Prostate gland (tissue), 2 donors: ENCODE measurements around the gene RUBCN. TPM values are rescaled to one million over a fixed set of nuclear protein-coding genes. Genes with fewer than 3 reads are reported as not detected.
"Not testable (repeated sequence)": the region's sequence is repeated elsewhere in the genome, so short reads cannot be mapped to it uniquely, and the experiment has no call there.

Experiments
- DNase-seq: peaks from one replicate; pipeline ENCODE4 v3.0.0-alpha.2; 2019; ENCODE audit warnings: low spot score
- H3K27ac ChIP-seq, 2 donors: fragments of 200-600 bp; sonication (generic); 2 replicates each; pipeline ENCODE4 v1.5.1; 2017 to 2019
- H3K27me3 ChIP-seq: fragments of 200-600 bp; sonication (generic); replicated peaks from 2 replicates; pipeline ENCODE4 v1.5.1; 2019; ENCODE audit not compliant: insufficient read depth
- H3K36me3 ChIP-seq, 2 donors: fragments of 200-600 bp; sonication (generic); 1 replicate in 1 of 2; 2 replicates in 1 of 2; pipeline versions ENCODE4 v1.5.1 to v1.8.1; 2017 to 2019
- H3K4me1 ChIP-seq: fragments of 200-600 bp; sonication (generic); replicated peaks from 2 replicates; pipeline ENCODE4 v1.5.1; 2019
- H3K4me3 ChIP-seq, 2 donors: fragments of 200-600 bp; sonication (generic); 2 replicates each; pipeline ENCODE4 v1.5.1; 2017 to 2019
- H3K9me3 ChIP-seq: fragments of 200-600 bp; sonication (generic); 2 replicates; pipeline ENCODE4 v1.5.1; 2017
- POLR2A ChIP-seq: fragments of 450-650 bp; IDR thresholded peaks from one replicate; pipeline ENCODE4 v1.6.1; 2016; ENCODE audit warnings: antibody characterized with exemption, mild to moderate bottlenecking
- POLR2AphosphoS5 ChIP-seq: sonication (generic); formaldehyde crosslinking; IDR thresholded peaks from one replicate; pipeline ENCODE4 v1.6.1; 2017; ENCODE audit warnings: antibody characterized with exemption
- WGBS: methylation state at CpG from one replicate; pipeline ENCODE4 v1.1.5; 2018; 5-methylcytosine and 5-hydroxymethylcytosine counted together
- intact Hi-C: fragments of 100-400 bp; cut with DNase I; formaldehyde crosslinking; loops from one replicate; pipeline ENCODE4 v1.14.2; 2022
- total RNA-seq, 2 donors: library from RNA; depleted of rRNA; stranded (reverse); fragments of >200 nt; gene quantifications; one replicate each; pipeline ENCODE4 v1.1.0, GENCODE V29; 2016
- TF ChIP-seq, protein P1 (sequence below), 4 experiments: fragments of 200-600 bp in 2 of 4; fragments of 450-650 bp in 2 of 4; sonication (generic) in 2 of 4; IDR thresholded peaks; 1 replicate in 3 of 4; 2 replicates in 1 of 4; pipeline ENCODE4 v1.5.1; 2016 to 2019; ENCODE audit warnings: antibody characterized with exemption in 4 of 4, mild to moderate bottlenecking in 2 of 4, moderate library complexity in 2 of 4

The RUBCN gene
- total RNA-seq, 2 donors from 2014 or later = 32.2 to 121 TPM

DNA sequence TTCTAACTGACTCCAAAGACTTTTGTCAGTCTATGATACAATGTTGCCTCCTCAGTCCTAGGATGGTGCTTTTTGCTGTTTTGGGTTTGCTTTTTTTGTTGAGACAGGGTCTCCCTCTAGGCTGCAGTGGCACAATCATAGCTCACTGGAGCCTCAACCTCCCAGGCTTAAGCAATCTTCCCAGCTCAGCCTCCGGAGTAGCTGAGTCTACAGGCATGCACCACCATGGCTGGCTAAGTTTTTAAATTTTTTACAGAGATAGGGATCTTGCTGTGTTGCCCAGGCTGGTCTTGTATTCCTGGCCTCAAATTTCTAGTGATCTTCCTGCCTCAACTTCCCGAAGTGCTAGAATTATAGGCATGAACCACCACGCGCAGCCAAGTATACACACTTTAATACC lies 22.5 kb downstream of the RUBCN start:
- Histone ChIP-seq H3K27me3 (no peaks in the 10 kb centered on the region), H3K4me1 (no peaks in the 10 kb centered on the region), H3K9me3 (no peaks in the 10 kb centered on the region), H3K4me3 (no peak overlapping the region), H3K27ac (no peak overlapping the region), H3K36me3 (no peaks in the 10 kb centered on the region)
- WGBS = 95% methylated on average over 4 of the region's 4 CpGs
- intact Hi-C loops = loop anchor here (5.0 kb wide), 1 partner anchor 33 kb away; the partner anchor contains the start of gene FYTTD1
- DNase-seq = no peak
- TF ChIP-seq, protein P1, sequence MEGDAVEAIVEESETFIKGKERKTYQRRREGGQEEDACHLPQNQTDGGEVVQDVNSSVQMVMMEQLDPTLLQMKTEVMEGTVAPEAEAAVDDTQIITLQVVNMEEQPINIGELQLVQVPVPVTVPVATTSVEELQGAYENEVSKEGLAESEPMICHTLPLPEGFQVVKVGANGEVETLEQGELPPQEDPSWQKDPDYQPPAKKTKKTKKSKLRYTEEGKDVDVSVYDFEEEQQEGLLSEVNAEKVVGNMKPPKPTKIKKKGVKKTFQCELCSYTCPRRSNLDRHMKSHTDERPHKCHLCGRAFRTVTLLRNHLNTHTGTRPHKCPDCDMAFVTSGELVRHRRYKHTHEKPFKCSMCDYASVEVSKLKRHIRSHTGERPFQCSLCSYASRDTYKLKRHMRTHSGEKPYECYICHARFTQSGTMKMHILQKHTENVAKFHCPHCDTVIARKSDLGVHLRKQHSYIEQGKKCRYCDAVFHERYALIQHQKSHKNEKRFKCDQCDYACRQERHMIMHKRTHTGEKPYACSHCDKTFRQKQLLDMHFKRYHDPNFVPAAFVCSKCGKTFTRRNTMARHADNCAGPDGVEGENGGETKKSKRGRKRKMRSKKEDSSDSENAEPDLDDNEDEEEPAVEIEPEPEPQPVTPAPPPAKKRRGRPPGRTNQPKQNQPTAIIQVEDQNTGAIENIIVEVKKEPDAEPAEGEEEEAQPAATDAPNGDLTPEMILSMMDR (IDR thresholded peaks at IDR 0.05) = no peak
- no peak for TF ChIP-seq POLR2A
- TF ChIP-seq POLR2AphosphoS5 = no peak

DNA sequence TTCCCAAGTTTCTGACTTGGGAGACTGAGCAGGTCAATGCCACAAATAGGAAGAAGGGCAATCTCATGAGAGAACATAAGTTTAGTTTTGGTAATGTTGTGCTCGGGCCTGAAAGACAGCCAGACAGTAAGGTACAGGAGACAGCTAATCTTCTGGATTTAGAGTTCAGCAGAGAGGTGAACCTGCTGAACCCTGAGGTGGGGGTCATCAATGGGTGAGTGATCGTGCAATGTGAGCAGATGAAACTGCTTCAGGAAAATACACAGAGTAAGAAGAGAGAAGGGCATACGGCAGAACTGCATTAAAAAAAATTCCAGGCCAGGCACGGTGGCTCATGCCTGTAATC lies 23.3 kb downstream of the RUBCN start:
- peak overlapping the region; percentile 74 to 75 for H3K27ac ChIP-seq
- H3K9me3 ChIP-seq = no peaks in the 10 kb centered on the region
- H3K27me3 ChIP-seq = no peaks in the 10 kb centered on the region
- no peak for TF ChIP-seq POLR2A
- TF ChIP-seq, protein P1 (IDR thresholded peaks at IDR 0.05) = no peak
- TF ChIP-seq POLR2AphosphoS5 = no peak
- H3K4me3 ChIP-seq = no peak overlapping the region
- DNase-seq = no peak
- no peaks in the 10 kb centered on the region for H3K36me3 ChIP-seq
- no peaks in the 10 kb centered on the region for H3K4me1 ChIP-seq
- intact Hi-C loops = loop anchor here (5.0 kb wide), 1 partner anchor 34 kb away; the partner anchor contains the start of gene FYTTD1
- 92% methylated on average over 4 of the region's 4 CpGs for WGBS

DNA sequence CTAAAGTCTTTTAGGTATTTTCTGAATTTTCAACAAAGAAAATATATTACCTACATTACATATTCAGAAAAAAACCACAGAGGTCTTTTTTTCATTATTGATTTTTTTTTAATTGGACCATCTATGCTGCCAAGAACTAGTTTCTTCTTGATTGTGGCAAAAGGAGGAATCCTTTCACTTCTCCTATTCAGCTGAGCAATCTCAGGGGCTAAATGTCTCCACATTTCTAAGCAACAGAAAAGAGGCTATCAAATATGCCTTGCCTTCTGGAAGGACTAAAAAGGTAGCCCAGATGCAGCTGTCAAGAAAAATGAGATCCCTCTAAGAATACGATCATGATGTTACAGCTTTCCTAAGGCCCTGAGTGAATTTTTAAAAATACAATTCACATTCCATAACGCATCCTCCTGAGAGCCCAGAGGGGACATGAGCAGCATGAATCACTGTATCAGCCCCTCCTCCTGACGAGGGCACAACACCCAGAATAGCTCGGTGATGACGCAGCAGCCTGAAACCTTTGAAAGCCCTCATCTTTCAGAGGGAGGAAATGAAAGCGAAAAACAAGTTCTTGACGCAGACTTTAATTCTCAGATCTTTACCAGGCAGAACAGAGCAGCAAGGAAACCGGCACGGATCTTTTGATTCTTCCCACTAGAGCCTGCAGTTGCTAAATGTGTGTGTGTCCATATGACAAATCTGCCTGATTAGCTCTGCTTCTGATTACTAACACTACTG lies 24.6 kb downstream of the RUBCN start:
- Histone ChIP-seq H3K27me3 (no peaks in the 10 kb centered on the region), H3K4me3 (peak overlapping the region in 1 of 2 donors; percentile 14), H3K9me3 (no peaks in the 10 kb centered on the region), H3K36me3 (no peaks in the 10 kb centered on the region), H3K27ac (peak overlapping the region; percentile 74 to 75), H3K4me1 (no peaks in the 10 kb centered on the region)
- WGBS = 6% methylated on average over 9 of the region's 9 CpGs
- peak; percentile 90 for TF ChIP-seq POLR2AphosphoS5
- TF ChIP-seq, protein P1 (IDR thresholded peaks at IDR 0.05) = no peak
- peak; percentile 64 for TF ChIP-seq POLR2A
- intact Hi-C loops = loop anchor here (5.0 kb wide), 1 partner anchor 35 kb away; the partner anchor contains the start of gene FYTTD1
- DNase-seq = peak; percentile 71

DNA sequence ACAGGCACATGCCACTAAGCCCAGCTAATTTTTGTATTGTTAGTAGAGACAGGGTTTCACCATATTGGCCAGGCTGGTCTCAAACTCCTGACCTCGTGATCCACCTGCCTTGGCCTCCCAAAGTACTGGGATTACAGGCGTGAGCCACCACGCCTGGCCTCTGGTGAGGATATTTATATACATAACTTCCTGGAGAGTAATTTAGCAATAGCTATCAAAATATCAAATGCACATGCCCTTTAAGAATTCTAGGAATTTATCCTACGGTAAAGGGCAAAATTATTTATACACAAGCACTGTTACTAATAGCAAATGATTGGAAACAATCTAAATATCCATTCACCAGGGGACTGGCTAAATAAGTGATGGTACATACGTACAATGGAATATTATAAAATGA lies 25.7 kb downstream of the RUBCN start:
- not testable (repeated sequence) for H3K27ac ChIP-seq, H3K27me3 ChIP-seq, DNase-seq, H3K4me1 ChIP-seq, H3K36me3 ChIP-seq, H3K4me3 ChIP-seq, H3K9me3 ChIP-seq
- intact Hi-C loops = loop anchor here (5.0 kb wide), 1 partner anchor 36 kb away; the partner anchor contains the start of gene FYTTD1
- 95% methylated on average over 5 of the region's 5 CpGs for WGBS

DNA sequence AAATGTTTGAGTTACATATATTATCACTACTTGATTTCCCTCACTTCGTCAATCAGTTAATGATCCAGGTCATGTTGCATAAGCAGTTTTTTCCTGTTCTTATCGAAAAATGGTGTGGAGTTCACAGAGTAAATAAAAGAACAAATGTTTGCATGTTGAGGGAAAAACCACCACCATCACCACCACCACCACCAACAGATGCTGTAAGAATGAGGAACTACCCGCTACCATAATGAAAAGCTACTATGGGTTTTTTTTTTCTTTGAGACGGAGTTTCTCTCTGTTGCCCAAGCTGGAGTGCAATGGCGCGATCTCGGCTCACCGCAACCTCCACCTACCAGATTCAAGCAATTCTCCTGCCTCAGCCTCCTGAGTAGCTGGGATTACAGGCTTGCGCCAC lies 27.6 kb downstream of the RUBCN start:
- Histone ChIP-seq H3K27ac (no peak overlapping the region), H3K36me3 (peaks cover 0 to 2% of the 10 kb centered on the region in 2 donors), H3K27me3 (no peaks in the 10 kb centered on the region), H3K4me1 (no peaks in the 10 kb centered on the region), H3K4me3 (no peak overlapping the region), H3K9me3 (no peaks in the 10 kb centered on the region)
- TF ChIP-seq POLR2AphosphoS5 (no peak), POLR2A (no peak)
- TF ChIP-seq, protein P1 (IDR thresholded peaks at IDR 0.05) = no peak
- intact Hi-C loops = no loop called here
- WGBS = 95% methylated on average over 9 of the region's 9 CpGs
- no peak for DNase-seq
